Stimulated activated CD4-positive, alpha-beta T cell treated with anti-CD3 and anti-CD28 coated beads, Interleukin-1b, Interleukin-23, amount 100 ng/mL, for 24 hours (primary cell): Measurements from ENCODE around the gene PDGFRA.

Experiments used
- DNase-seq, 4 experiments: peaks; one replicate each; pipeline ENCODE4 v3.0.0-alpha.2; 2020; ENCODE audit warnings: low read depth in 4 of 4, low spot score in 1 of 4

The PDGFRA gene

DNA sequence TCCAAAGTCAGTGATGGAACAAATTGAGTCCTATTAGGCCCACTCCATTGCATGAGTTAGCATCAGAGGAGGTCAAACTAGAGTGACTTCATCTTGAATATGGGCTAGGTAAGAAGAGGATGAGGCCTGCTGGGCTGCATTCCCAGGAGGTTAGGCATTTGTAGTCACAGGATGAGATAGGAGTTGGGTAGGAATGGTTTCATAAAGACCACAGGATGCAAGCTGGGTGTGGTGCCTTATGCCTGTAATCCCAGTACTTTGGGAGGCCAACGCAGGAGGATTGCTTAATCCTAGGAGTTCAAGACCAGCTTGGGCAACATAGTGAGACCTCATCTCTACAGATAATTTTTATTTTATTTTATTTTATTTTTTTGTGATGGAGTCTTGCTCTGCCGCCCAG, 26.8 kb downstream of the PDGFRA start:
- no peak for DNase-seq

GRCh38 chr4:54256491-54257486, 27.7 kb downstream of the PDGFRA start:
- DNase-seq: no peak

GRCh38 chr4:54265366-54265765, 36.3 kb downstream of the PDGFRA start:
- no peak for DNase-seq

DNA sequence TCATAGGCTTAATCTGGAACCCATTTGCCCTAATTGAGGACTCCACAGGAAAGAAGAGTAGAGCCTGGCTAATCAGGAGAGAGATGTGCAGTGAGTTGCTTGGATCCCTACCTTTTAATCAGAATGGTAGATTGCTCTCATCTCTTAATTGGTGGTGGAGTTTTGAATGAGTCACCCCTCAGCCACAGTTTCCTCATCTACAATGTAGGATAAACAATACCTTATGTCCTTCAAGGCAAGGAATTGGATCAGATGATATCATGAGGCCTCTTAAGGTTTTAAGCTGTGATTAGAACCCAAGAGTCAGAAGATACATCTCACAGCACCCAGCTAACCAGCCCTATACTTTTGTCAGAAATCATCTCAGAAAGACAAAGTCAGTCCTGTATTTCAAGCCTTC, 39.1 kb downstream of the PDGFRA start:
- no peak for DNase-seq

DNA sequence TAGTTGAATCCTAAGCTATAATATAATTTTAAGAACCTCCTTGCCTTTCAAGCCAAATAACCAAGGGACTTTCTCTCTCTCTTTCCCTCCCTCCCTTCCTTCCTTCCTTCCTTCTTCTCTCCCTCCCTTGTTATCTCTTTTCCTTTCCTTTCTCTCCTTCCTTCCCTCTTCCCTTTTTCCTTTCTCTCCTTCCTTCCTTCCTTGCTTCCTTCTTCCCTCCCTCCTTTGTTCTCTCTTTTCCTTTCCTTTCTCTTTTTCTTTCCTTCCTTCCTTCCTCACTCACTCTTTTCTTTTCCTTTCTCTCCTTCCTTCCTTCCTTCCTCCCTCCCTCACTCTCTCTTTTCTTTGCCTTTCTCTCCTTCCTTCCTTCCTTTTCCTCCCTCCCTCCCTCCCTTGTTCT, 42.4 kb downstream of the PDGFRA start:
- no peak for DNase-seq

- DNase-seq: no peak
These were observed 43.0 kb downstream of the PDGFRA start for GRCh38 chr4:54272051-54272450.

GRCh38 chr4:54274264-54274663, 45.2 kb downstream of the PDGFRA start:
- no peak for DNase-seq

DNA sequence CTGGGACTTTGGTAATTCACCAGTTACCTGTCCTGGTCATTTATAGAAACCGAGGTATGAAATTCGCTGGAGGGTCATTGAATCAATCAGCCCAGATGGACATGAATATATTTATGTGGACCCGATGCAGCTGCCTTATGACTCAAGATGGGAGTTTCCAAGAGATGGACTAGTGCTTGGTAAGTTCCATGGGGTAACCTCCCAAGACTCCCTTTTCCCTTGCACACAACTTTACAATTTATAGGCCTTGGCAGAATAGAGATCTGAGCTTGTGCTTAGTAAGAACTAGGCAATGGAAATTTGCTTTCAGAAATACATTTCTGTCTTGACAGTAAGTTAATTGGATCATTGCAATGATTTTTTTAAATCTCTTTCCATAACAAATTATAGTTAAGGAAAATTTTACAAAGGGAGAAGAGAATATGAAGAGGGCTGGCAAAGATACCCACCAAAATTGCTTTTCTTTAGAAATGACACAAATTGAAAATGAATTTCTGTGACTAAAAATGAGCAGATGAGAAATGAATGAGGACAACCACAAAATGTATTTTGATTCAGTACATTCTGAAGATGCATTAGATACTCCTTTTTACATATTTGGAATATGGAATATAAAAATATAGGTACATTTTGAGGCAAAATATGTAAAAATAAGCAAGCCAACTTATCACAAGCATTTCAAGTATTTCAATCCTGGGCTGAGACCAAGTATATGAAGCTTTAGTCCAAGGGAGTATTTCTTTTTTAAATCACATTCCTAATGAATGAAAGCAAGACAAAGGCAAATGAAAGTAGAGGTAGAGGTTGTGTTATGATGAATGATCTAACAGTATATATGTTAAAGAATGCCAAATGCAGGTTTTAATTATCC, 45.9 kb downstream of the PDGFRA start:
- DNase-seq: no peak

DNA sequence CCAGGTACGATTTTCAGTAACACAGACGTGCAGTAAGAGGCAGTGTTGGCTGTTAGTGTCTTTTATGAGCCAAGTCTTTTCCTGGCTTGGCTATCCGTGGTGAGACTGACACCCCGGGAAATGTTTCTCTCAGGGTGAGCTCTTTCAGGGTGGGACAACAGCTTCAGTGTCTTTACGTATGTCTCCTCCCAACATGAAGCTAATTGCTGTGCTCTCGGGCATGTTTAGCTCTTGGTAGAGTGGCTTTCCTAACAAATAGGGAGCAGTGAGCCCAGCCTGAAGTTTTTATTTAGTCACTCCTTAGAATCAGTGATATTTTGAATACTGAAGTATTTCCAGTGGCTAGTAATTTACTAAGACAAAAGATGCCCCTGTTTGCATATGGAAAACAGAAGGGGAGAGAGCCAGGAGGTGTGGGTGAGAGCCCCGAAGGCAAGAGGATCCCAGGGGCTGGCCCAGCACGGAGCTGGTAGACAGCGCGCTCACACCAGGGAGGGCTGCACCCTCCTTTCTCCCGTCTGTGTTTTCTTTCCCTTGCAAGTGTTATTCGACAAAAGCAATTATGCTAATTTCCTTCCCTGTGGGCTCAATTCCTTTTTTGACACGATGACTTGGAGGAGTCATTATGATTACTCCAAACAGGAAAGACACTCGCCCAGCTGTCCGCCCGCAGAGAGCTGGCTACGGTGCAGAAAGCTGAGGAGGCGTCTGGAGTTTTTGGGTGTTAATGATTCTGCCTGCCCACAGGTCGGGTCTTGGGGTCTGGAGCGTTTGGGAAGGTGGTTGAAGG, 47.7 kb downstream of the PDGFRA start:
- DNase-seq: no peak

DNA sequence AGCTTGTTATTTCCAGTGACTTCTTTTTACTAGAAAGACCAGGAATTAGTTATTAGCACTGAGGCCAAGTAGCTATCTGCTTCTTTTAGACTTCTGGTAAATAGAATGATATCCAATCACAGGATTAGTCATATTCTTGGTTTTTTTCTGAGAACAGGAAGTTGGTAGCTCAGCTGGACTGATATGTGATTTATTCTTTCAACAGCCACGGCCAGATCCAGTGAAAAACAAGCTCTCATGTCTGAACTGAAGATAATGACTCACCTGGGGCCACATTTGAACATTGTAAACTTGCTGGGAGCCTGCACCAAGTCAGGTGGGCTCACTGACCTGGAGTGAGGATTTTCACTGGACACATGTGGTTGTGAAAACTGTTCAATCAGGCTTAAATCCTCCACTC, 48.6 kb downstream of the PDGFRA start:
- DNase-seq: no peak

DNA sequence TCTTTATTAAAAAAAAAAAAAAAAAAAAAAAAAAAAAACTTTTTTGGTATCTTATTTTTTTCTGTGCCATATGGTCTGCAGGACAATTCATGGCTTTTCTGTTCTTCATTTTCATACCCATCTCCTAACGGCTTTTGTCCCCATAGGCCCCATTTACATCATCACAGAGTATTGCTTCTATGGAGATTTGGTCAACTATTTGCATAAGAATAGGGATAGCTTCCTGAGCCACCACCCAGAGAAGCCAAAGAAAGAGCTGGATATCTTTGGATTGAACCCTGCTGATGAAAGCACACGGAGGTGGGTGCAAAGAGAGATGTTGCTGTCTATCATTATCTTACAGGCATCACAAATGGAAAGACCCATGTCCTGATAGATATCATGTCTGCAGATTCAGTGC, 49.1 kb downstream of the PDGFRA start:
- DNase-seq: no peak

GRCh38 chr4:54281054-54281766, 52.1 kb downstream of the PDGFRA start:
- no peak for DNase-seq

- no peak for DNase-seq
These were observed 53.7 kb downstream of the PDGFRA start for GRCh38 chr4:54282837-54283236.

DNA sequence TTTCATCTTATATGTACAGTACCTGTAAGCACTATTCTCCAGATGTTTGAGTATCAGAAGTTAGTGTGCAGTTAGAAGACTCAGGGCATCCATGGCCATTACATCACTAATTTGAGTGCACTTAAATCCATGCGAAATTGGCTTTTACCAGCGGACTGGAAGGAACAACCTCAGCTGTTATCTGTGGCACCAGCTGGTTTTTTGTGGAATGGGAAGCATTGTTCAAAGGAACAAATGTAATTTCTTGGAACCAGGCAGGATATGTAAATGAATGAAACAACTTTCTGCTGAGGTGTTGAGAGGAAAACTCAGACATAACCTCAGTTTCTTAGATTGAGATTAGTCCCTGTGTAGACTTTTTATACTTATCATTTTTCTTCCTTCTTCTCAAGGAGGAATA, 60.2 kb downstream of the PDGFRA start:
- no peak for DNase-seq

DNA sequence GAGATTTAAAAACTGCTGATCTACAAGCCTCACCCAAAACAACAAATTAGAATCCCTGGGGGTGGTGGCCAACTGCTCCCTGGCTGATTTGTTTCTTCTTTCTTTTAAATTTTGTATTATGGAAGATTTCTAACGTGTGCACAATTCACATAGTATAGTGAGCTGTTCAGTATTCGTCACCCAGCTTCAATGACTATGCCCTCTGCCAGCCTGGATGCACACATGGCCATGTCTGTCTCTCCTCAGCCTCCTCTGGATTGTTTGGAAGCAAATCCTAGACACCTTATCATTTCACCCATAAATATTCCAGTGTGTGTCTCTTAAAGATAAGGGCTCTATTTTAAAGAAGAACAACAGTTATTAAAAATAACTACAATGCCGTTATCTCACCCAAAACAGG, 61.9 kb downstream of the PDGFRA start:
- DNase-seq: no peak

DNA sequence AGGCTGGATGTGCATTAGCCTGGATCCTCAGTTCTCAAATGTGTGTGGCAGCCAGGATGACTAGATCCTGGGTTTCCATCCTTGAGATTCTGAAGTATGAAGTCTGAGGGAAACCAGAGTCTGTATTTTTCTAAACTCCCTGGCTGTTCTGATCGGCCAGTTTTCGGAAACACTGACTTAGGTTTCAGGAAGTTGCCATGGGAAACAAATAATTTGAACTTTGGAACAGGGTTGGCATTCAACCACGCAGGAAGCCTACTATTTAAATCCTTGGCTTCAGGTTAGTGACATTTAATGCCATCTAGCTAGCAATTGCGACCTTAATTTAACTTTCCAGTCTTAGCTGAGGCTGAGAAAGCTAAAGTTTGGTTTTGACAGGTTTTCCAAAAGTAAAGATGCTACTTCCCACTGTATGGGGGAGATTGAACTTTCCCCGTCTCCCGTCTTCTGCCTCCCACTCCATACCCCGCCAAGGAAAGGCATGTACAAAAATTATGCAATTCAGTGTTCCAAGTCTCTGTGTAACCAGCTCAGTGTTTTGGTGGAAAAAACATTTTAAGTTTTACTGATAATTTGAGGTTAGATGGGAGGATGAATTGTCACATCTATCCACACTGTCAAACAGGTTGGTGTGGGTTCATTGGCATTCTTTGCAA, 67.6 kb downstream of the PDGFRA start:
- no peak for DNase-seq

DNA sequence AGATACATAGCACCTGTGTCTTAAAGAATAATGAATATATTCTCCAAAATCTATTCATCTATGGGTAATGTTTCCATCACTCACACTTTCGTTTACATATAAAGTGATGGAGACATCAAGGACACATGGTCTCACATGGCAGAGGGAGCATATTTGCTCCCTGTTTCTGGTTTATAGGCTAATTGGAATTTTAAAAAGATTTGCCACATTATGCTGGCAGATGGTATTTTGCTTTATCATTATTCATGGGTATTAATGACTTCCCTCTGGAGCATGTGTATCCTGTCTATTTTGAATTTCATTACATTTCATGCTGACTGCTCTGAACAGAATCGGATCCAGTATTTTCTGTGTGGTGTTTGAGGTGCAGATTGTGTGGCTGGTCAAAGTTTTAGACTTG, 79.0 kb downstream of the PDGFRA start:
- no peak for DNase-seq

DNA sequence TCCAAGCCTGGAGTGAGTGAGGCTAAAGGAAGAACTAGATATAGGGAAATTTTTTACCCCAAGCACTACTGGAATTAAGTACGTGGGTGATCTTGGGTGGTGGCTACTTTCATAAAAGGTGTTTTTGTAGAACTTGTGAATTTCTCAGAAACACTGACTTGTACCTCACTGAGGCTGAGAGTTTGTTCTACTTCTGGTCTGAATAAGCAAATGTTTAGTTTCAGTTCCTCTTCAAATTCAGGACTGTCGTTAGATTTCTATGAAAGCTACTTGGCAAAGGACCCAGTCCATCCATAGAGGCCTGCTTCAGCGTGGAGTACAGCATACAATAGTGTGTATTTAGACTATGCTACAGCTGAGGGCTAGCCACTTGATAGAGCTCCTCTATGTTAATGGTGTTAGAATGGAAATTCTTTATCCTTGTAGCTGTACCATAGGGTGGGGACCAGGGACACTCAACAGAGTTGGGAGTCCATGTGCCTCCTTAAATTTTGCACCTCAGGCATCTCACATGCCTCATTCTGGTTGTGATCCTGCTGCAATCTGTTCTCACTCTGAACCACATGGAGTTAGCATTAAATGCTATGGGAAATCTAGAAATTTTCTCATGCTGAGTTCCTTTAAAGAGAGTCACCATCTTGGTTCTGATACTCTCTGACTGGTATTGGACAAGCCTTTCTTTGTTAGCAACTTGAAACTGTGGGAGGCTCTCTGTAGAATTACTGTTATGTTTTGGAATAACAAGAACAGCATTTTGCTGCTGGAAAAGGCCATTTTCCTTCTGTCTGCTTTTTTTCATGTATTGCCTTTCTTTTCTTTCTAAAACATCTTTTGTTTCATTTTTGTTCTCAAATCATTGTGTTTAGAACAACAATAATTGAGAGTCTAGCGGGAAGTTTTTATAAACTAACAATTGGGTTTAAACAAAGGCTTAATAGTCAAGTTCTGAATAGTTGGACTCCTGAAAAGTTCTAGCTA, 86.8 kb downstream of the PDGFRA start:
- DNase-seq: no peak

DNA sequence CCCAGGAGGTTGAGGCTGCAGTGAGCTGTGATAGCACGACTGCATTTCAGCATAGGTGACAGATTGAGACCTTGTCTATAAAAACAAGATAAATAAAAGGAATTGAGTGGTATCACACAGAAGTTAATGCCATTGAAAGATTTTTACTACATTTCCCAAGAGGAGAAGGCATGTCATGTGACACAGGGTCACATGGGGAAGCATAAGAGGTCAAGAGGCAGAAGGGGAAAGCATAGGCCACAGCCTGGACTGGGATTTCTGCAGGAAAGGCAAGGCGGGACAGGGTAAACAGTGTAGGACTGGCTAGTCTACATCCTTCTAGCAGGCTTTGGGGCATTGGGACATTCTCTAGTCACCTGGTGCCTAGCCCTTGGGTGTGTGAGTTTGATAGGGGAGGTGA, 88.6 kb downstream of the PDGFRA start:
- DNase-seq: no peak
